ENCODE results near the gene CEP85.
"Not testable (repeated sequence)": the region's sequence is repeated elsewhere in the genome, so short reads cannot be mapped to it uniquely, and the experiment has no call there.

CEP85 gene

DNA sequence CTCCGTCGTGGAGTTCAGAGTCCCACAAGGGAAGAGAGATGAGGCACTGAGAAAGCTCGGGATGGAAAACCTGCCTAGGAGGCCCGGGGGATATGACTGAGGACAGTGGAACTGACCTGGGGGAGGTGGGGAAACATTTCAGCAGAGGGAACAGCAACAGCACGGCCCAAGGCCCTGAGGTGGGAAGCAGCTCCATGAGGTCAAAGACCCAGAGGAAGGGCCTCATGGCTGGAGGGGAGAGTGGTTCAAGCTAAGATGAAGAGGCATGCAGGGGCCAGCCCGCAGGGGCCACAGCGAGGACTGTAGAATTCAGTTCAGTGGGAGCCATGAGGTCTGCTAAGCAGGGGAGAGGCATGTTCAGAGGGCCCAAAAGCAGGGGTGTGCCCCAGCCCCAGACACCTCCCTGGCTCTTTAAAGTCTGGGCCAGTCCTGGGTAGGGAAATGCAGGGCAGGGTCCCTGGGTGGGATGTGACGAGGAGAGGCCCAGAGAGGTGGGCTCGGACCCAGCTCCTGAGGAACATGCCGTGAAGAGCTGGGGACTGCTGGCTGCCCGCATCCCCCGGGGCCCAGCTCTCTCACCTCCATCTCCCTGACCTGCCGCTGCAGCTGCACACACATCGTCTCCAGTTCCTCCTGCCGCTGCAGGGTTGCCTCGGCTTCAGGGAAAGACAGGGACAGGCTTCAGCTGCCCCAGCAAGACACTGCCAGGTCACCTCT, 62.5 kb downstream of the CEP85 start:
- no peaks in the 10 kb centered on the region for H3K27me3 Mint-ChIP-seq (ENCODE audit: low read depth)
- no peaks in the 10 kb centered on the region for H3K9me3 Mint-ChIP-seq
- peaks cover 8% of the 10 kb centered on the region for H3K36me3 Mint-ChIP-seq (ENCODE audit: low read depth)
- no peak for DNase-seq (ENCODE audit: low spot score)
- H3K4me3 Mint-ChIP-seq = no peak overlapping the region
- H3K27ac Mint-ChIP-seq = no peak overlapping the region
- peaks cover 10% of the 10 kb centered on the region for H3K4me1 Mint-ChIP-seq (ENCODE audit: low read depth)

DNA sequence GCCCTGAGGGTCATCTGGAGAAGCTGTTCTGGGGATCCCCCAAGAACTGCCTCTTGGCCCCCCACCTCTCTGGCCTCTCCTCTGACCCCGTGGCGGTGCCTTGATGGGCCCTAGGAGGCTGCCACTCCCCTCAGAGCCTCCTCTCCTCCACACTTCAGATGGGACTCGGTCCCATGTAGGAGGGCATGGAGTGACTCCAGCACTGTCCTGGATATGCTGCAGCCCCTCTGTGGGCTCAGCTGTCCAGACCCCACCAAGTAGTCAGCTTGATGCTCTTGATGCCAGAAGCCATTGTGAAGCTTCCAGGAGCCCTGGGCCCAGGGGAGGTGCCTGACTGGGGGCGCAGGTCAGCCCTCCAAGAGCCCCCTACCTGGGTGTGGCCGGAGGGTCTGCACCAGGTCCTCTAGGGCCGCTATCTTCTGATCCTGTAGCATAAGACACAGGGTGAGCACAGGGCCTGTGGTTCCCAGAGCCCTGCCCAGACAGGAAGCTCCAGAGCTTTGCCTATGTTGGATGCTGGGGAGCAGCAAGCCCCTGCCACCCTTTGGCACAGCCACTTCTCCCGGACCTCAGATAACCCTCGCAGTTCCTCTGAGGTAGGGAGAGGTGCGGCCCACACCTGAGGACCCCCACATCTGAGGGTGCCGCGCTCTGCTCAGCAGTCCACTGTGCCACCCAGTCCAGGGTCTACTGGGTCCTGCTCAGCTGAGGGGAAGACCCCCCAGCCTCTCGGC, 63.2 kb downstream of the CEP85 start:
- Mint-ChIP-seq H3K36me3 (ENCODE audit: low read depth) (peaks cover 4% of the 10 kb centered on the region), H3K9me3 (no peaks in the 10 kb centered on the region), H3K27ac (no peak overlapping the region), H3K4me1 (ENCODE audit: low read depth) (peaks cover 5% of the 10 kb centered on the region), H3K4me3 (no peak overlapping the region), H3K27me3 (ENCODE audit: low read depth) (no peaks in the 10 kb centered on the region)
- DNase-seq (ENCODE audit: low spot score) = no peak

- no peaks in the 10 kb centered on the region for H3K27me3 Mint-ChIP-seq (ENCODE audit: low read depth)
- peaks cover 5% of the 10 kb centered on the region for H3K4me1 Mint-ChIP-seq (ENCODE audit: low read depth)
- H3K27ac Mint-ChIP-seq = no peak overlapping the region
Measured at GRCh38 chr1:26297791-26298124, 63.8 kb downstream of the CEP85 start.

DNA sequence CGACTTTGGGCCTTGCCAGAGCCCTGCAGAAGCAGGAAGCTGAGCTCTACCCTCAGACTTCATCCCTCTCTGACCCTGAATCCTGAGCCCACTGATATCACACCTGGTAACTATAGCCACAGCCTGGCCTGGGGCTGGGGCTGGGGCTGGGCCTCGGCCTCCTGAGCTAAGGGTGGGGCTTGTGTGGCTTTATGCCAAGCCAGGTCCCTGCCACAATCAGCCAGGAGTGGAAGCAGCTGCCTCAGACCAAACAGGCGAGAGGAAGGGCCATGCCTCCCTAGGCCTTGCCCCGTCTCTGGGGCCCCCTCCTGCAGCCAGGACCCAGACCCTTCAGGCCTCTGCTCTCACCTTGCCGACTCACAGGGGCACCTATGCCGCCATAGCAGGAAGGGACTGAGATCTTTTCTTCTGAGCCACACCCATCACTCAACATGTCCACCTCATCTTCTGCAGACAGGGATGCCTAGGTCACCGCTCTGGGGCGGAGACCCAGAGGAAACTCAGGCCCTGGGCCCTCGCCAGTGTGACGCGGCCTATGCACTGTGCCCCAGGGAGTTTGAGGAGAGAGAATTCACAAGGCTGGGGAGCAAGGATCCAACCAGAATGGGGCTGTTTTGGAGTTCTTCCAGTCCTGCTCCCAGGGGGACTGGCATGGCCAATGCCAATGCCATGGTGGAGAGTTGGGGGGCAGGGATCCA, 66.7 kb downstream of the CEP85 start:
- no peaks in the 10 kb centered on the region for H3K9me3 Mint-ChIP-seq
- H3K4me3 Mint-ChIP-seq = no peak overlapping the region
- no peaks in the 10 kb centered on the region for H3K27me3 Mint-ChIP-seq (ENCODE audit: low read depth)
- H3K4me1 Mint-ChIP-seq (ENCODE audit: low read depth) = peaks cover 8% of the 10 kb centered on the region
- DNase-seq (ENCODE audit: low spot score) = no peak
- no peaks in the 10 kb centered on the region for H3K36me3 Mint-ChIP-seq (ENCODE audit: low read depth)
- peak overlapping the region; percentile 43 for H3K27ac Mint-ChIP-seq

More at GRCh38 chr1:26297791-26298124, 63.8 kb downstream of the CEP85 start:
- H3K9me3 Mint-ChIP-seq = no peaks in the 10 kb centered on the region
- no peak overlapping the region for H3K4me3 Mint-ChIP-seq
- no peak for DNase-seq (ENCODE audit: low spot score)
- peaks cover 4% of the 10 kb centered on the region for H3K36me3 Mint-ChIP-seq (ENCODE audit: low read depth)

DNA sequence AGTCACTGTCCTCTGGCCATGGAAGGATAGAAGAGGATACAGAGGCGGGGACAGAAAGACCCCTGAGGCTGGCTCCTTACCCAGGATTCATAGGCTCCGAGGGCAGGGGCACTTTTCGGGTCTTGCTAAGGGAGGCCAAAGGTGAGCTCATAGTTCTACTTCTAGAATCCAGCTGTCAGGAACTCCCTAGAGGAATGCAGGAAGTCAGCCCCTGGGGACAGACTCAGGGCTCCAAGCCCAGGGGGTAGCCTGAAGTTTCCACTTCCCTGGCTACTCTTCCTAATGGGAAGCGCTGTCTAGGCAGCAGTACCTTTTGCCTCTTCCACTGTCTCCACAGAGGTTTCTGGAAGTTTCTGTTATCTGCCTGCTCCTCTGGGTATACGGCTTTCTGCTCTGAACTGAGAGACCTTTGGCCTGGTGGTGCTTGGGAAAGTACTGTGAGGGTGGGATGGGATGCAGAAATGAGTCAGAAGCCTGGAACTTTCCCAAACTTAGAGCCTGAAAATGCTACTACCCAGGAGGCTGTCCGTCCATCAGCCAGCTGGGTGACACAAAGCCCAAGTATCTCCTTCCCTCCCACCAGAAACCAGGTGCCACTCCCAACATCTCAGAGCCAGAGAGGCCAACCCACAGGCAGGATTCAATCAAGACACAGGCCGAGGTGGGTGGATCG, 68.9 kb downstream of the CEP85 start:
- H3K36me3 Mint-ChIP-seq (ENCODE audit: low read depth) = no peaks in the 10 kb centered on the region
- H3K4me3 Mint-ChIP-seq = no peak overlapping the region
- no peak overlapping the region for H3K27ac Mint-ChIP-seq
- no peak for DNase-seq (ENCODE audit: low spot score)
- peaks cover 26% of the 10 kb centered on the region for H3K4me1 Mint-ChIP-seq (ENCODE audit: low read depth)
- no peaks in the 10 kb centered on the region for H3K27me3 Mint-ChIP-seq (ENCODE audit: low read depth)
- no peaks in the 10 kb centered on the region for H3K9me3 Mint-ChIP-seq

- Mint-ChIP-seq H3K27ac (peak overlapping the region; percentile 97), H3K4me3 (peak overlapping the region; percentile 98), H3K36me3 (ENCODE audit: low read depth) (peaks cover 2% of the 10 kb centered on the region), H3K9me3 (no peaks in the 10 kb centered on the region), H3K4me1 (ENCODE audit: low read depth) (peaks cover 29% of the 10 kb centered on the region), H3K27me3 (ENCODE audit: low read depth) (no peaks in the 10 kb centered on the region)
- no peak for DNase-seq (ENCODE audit: low spot score)
Measured at GRCh38 chr1:26305667-26306289, 71.8 kb downstream of the CEP85 start.

GRCh38 chr1:26306290-26307229, 72.6 kb downstream of the CEP85 start, which contains the start of gene UBXN11:
TSS of gene UBXN11 (minus strand) at chr1:26306636. CDS start at chr1:26302883, 3,753 bp downstream.
- H3K9me3 Mint-ChIP-seq = no peaks in the 10 kb centered on the region
- H3K27me3 Mint-ChIP-seq (ENCODE audit: low read depth) = no peaks in the 10 kb centered on the region
- peaks cover 2% of the 10 kb centered on the region for H3K36me3 Mint-ChIP-seq (ENCODE audit: low read depth)
- peak within 1 kb of the TSS; percentile 98 for H3K4me3 Mint-ChIP-seq
- H3K27ac Mint-ChIP-seq = peak within 1 kb of the TSS; percentile 97
- H3K4me1 Mint-ChIP-seq (ENCODE audit: low read depth) = peaks cover 29% of the 10 kb centered on the region
- DNase-seq (ENCODE audit: low spot score) = peak; percentile 91

DNA sequence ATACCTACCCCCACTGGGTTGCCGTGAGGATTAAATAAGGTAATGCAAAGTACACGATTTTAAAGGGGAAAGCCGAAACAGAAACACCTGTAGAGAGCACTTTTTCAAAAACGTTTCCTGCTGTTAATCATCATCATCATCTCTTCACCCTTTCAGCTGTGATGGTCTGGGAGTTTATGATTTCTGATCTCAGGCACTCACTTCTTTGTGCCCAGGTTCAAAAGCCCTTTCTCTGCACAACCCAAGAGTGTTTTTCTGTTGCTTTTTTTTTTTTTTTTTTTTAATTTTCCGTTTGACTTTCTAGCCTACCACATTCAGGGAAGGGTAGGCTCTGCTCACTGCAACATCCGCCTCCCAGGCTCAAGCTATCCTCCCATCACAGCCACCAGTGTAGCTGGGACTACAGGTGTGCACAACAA, 73.4 kb downstream of the CEP85 start:
- peak overlapping the region; percentile 97 for H3K27ac Mint-ChIP-seq
- H3K9me3 Mint-ChIP-seq = no peaks in the 10 kb centered on the region
- H3K4me3 Mint-ChIP-seq = peak overlapping the region; percentile 98
- no peaks in the 10 kb centered on the region for H3K27me3 Mint-ChIP-seq (ENCODE audit: low read depth)
- H3K4me1 Mint-ChIP-seq (ENCODE audit: low read depth) = peaks cover 33% of the 10 kb centered on the region
- peaks cover 2% of the 10 kb centered on the region for H3K36me3 Mint-ChIP-seq (ENCODE audit: low read depth)
- no peak for DNase-seq (ENCODE audit: low spot score)

GRCh38 chr1:26307966-26308899, 74.2 kb downstream of the CEP85 start:
- H3K27me3 Mint-ChIP-seq (ENCODE audit: low read depth); H3K9me3 Mint-ChIP-seq; H3K36me3 Mint-ChIP-seq (ENCODE audit: low read depth): not testable (repeated sequence)
- Mint-ChIP-seq H3K4me3 (peak overlapping the region; percentile 98), H3K4me1 (ENCODE audit: low read depth) (peaks cover 35% of the 10 kb centered on the region), H3K27ac (peak overlapping the region; percentile 97)
- DNase-seq (ENCODE audit: low spot score) = peak; percentile 76

GRCh38 chr1:26314501-26314900, 80.5 kb downstream of the CEP85 start:
- Mint-ChIP-seq H3K27me3 (ENCODE audit: low read depth) (no peaks in the 10 kb centered on the region), H3K27ac (no peak overlapping the region), H3K36me3 (ENCODE audit: low read depth) (peaks cover 19% of the 10 kb centered on the region), H3K4me3 (peak overlapping the region; percentile 27), H3K9me3 (no peaks in the 10 kb centered on the region), H3K4me1 (ENCODE audit: low read depth) (peaks cover 46% of the 10 kb centered on the region)
- no peak for DNase-seq (ENCODE audit: low spot score)

DNA sequence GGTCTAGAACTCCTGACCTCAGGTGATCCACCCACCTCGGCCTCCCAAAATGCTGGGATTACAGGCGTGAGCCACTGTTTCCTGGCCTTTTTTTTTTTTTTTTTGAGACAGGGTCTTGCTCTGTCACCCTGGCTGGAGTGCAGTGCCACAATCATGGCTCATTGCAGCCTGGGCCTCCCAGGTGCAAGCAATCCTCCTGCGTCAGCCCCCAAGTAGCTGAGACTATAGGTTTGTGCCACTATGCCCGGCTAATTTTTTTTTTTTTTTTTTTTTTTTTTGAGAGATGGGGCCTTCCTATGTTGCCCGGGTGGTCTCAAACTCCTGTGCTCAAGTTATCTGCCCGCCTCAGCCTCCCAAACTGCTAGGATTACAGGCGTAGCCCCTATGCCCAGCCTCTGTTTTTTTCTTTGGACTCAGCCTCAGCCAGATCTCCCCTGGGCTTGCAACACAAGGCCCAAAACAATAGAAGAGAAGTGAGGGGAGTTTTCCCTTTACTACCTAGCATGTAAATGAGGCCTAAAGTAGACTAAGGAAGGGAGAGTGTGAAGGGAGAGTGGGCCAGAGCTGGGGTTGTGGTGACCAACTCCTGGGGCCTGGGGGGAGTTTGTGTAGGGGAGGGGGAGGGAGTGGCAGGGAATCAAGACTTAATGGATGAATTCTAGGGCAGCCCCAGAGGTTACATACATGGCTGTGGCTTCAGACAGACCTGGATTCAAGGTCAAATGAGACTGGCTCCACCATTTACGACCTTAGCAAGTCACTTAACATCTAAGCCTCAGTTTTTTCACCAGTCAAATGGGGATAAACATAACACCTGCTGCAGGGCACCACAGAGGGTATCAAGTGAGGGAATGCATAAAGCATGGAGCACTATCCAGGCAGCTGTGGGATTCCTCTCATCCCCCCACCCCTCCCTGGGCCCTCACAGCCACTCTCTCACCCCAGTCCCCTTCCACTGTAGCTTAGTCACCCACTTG, 82.2 kb downstream of the CEP85 start:
- H3K4me1 Mint-ChIP-seq (ENCODE audit: low read depth) = peaks cover 52% of the 10 kb centered on the region
- no peaks in the 10 kb centered on the region for H3K9me3 Mint-ChIP-seq
- H3K4me3 Mint-ChIP-seq = peak overlapping the region; percentile 92
- peaks cover 32% of the 10 kb centered on the region for H3K36me3 Mint-ChIP-seq (ENCODE audit: low read depth)
- no peak for DNase-seq (ENCODE audit: low spot score)
- H3K27me3 Mint-ChIP-seq (ENCODE audit: low read depth) = no peaks in the 10 kb centered on the region
- H3K27ac Mint-ChIP-seq = peak overlapping the region; percentile 88
